Mesothelial cell of epicardium (in vitro differentiated cells): ENCODE data around the gene MCAT. TPM values are rescaled to one million over a fixed set of nuclear protein-coding genes. Genes with fewer than 3 reads are reported as not detected.

ENCODE experiments used
- DNase-seq, 2 experiments: peaks; one replicate each; pipeline ENCODE4 v3.0.0; 2021; ENCODE audit warnings: low spot score in 2 of 2; ENCODE audit not compliant: unreplicated experiment in 2 of 2
- H3K27ac Mint-ChIP-seq: 2 replicates; pipeline ENCODE4 v1.8.0; 2021; ENCODE audit warnings: mixed read lengths
- H3K27me3 Mint-ChIP-seq: 2 replicates; pipeline ENCODE4 v1.8.0; 2021; ENCODE audit warnings: low read depth, mixed read lengths
- H3K36me3 Mint-ChIP-seq: 2 replicates; pipeline ENCODE4 v1.8.0; 2021; ENCODE audit warnings: mixed read lengths
- H3K4me1 Mint-ChIP-seq: 2 replicates; pipeline ENCODE4 v1.8.0; 2021; ENCODE audit warnings: mixed read lengths
- H3K4me3 Mint-ChIP-seq: 2 replicates; pipeline ENCODE4 v1.8.0; 2021; ENCODE audit warnings: mild to moderate bottlenecking, moderate library complexity, mixed read lengths
- H3K9me3 Mint-ChIP-seq: 2 replicates; pipeline ENCODE4 v1.8.0; 2021; ENCODE audit warnings: mixed read lengths
- CTCF ChIP-seq: fragments of 200-600 bp; sonication (generic); IDR thresholded peaks from one replicate; pipeline ENCODE4 v1.5.0; 2021; ENCODE audit warnings: antibody characterized with exemption; ENCODE audit not compliant: unreplicated experiment
- total RNA-seq: library from RNA; stranded (reverse); gene quantifications from 3 replicates; pipeline ENCODE4 v1.2.1, GENCODE V29; 2021

The MCAT gene, protein sequence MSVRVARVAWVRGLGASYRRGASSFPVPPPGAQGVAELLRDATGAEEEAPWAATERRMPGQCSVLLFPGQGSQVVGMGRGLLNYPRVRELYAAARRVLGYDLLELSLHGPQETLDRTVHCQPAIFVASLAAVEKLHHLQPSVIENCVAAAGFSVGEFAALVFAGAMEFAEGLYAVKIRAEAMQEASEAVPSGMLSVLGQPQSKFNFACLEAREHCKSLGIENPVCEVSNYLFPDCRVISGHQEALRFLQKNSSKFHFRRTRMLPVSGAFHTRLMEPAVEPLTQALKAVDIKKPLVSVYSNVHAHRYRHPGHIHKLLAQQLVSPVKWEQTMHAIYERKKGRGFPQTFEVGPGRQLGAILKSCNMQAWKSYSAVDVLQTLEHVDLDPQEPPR
- 17.4 to 18.1 TPM (median 17.6 TPM) in 3 replicates for total RNA-seq

- peak; percentile 55 to 78 for DNase-seq
- H3K9me3 Mint-ChIP-seq = no peaks in the 10 kb centered on the region
These were observed at the start of gene MCAT for GRCh38 chr22:43142880-43143562. TSS of gene MCAT (minus strand) at chr22:43143398. CDS start at chr22:43143348, 50 bp downstream.

GRCh38 chr22:43191831-43192230, 48.6 kb upstream of the MCAT start:
- no peak for TF ChIP-seq CTCF
- Mint-ChIP-seq H3K27ac (no peak overlapping the region), H3K27me3 (peaks cover 14% of the 10 kb centered on the region), H3K4me3 (no peak overlapping the region), H3K9me3 (peaks cover 4% of the 10 kb centered on the region), H3K36me3 (no peaks in the 10 kb centered on the region), H3K4me1 (peaks cover 12% of the 10 kb centered on the region)
- DNase-seq = no peak

More at GRCh38 chr22:43142880-43143562, at the start of gene MCAT:
- Mint-ChIP-seq H3K4me3 (peak within 1 kb of the TSS; percentile 84), H3K27me3 (no peaks in the 10 kb centered on the region), H3K4me1 (peaks cover 18% of the 10 kb centered on the region), H3K27ac (peak within 1 kb of the TSS; percentile 94), H3K36me3 (peaks cover 6% of the 10 kb centered on the region)
- TF ChIP-seq CTCF = no peak

- no peaks in the 10 kb centered on the region for H3K36me3 Mint-ChIP-seq
- peaks cover 25% of the 10 kb centered on the region for H3K4me1 Mint-ChIP-seq
- peaks cover 4% of the 10 kb centered on the region for H3K9me3 Mint-ChIP-seq
- peaks cover 14% of the 10 kb centered on the region for H3K27me3 Mint-ChIP-seq
- peak overlapping the region; percentile 76 for H3K27ac Mint-ChIP-seq
- DNase-seq = no peak
- peak overlapping the region; percentile 11 for H3K4me3 Mint-ChIP-seq
- TF ChIP-seq CTCF = no peak
These were observed 45.8 kb upstream of the MCAT start for GRCh38 chr22:43188829-43189545.

DNA sequence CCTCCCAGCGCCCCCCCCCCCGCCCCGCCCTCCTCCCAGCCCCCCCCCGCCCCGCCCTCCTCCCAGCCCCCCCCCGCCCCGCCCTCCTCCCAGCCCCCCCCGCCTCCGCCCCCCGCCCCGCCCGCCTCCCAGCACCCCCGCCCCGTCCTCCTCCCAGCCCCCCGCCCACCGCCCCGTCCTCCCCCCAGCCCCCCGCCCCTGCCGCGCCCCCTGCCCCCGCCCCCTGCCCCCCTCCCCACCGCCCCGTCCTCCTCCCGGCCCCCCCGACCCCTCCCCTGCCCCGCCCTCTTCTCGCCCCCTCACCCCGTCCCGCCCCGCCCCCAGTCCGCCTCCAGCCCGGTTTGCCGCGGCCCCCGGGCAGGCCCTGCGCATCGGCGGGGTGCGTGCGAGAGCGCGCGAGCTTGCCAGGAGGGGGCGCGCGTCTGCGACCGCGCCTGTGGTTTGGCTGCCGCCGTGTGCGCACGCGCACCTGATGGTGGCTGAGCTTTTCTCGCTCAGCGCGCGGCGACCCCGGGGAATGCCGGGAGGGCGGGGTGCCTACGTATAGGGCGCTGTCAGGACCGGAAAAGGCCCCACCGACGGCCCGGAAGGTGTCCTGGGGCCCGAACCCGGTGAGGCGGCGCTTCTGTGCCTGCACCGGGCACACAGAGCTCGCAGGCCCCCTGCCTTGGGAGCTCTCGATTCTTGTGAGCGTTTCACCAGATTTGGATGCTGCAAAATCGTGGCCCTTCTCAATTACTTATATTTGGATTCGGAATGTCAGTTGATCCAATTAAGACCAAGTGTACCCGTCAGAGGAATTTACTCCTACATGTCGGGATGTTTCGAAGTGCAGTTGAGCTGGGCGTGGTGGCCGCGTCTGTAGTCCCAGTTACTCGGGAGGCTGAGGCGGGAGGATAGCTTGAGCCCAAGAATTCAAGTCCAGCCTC, 44.2 kb upstream of the MCAT start:
- Mint-ChIP-seq H3K27ac (peak overlapping the region; percentile 93), H3K4me3 (peak overlapping the region; percentile 69), H3K27me3 (peaks cover 14% of the 10 kb centered on the region), H3K36me3 (no peaks in the 10 kb centered on the region), H3K9me3 (peaks cover 4% of the 10 kb centered on the region), H3K4me1 (peaks cover 25% of the 10 kb centered on the region)
- peak; percentile 70 for TF ChIP-seq CTCF
- DNase-seq = peak; percentile 95 to 97
